ENCODE results near the gene ITPRIP. TPM values are rescaled to one million over a fixed set of nuclear protein-coding genes. Genes with fewer than 3 reads are reported as not detected.

The ITPRIP gene
- total and polyA plus RNA-seq, 2 of the 8 experiments (the other 6 are each of a cell fraction or from before 2014, with no cell fraction given): 15.3 to 16.9 TPM

DNA sequence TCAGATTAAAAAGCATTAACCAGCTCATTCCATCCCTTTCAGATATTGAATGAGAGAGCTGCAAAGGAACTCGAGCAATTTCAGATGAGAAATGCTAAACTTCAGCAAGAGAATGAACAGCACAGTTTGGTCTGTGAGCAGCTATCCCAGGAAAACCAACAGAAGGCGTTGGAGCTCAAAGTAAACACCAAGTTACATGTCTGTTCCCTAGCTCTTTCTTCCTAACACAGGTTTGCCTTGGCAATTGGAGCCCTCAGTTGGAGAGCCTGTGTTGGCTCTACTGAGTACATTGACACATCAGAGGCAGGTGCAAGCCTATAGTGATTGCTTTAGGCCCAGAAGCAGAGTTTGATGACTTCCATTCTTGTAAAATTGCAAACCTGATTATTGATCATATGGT is 30.1 kb upstream of the ITPRIP start:
- WGBS, 2 experiments (ENCODE audit: extremely low coverage in 1 of 2, insufficient coverage in 1 of 2, insufficient read length in 1 of 2, insufficient replicate concordance in 2 of 2, low coverage in 1 of 2, low lambda C conversion rate in 2 of 2, missing lambda C conversion rate in 1 of 2): 67% methylated on average over 2 of the region's 2 CpGs; no CpG with 5 or more reads in 1 of the 2 experiments
- DNase-seq (ENCODE audit: low read depth in 1 of 2, low spot score in 2 of 2): no peak

More for the DNA sequence above, 30.1 kb upstream of the ITPRIP start:
- Histone ChIP-seq H2BK5ac (ENCODE audit: low read depth, low read length) (no peak overlapping the region), H3K36me3 (ENCODE audit: control insufficient read depth in 2 of 4, insufficient read depth in 4 of 4, low read length in 3 of 4) (peaks cover 0 to 6% (median 0%) of the 10 kb centered on the region in 4 experiments; a peak in 2 of 8 replicates), H4K8ac (ENCODE audit: extremely low read depth, insufficient read depth, low read length) (no peak overlapping the region), H2BK12ac (ENCODE audit: low read depth, low read length) (no peak overlapping the region), H3K79me1 (ENCODE audit: low read depth, low read length) (no peaks in the 10 kb centered on the region), H3K23ac (ENCODE audit: insufficient read length) (no peak overlapping the region), H3K14ac (ENCODE audit: insufficient read length) (no peak overlapping the region), H4K20me1 (replicated peaks in 1 of 2; ENCODE audit: control insufficient read depth in 1 of 2, insufficient read depth in 2 of 2, low read length in 2 of 2) (no peaks in the 10 kb centered on the region), H3K9ac (replicated peaks in 1 of 4; ENCODE audit: extremely low read depth in 1 of 4, low read depth in 3 of 4, low read length in 3 of 4) (no peak overlapping the region), H3K4me2 (ENCODE audit: insufficient read depth in 1 of 2, low read depth in 2 of 2, low read length in 2 of 2) (no peak overlapping the region), H3K27me3 (replicated peaks in 1 of 4; ENCODE audit: control insufficient read depth in 3 of 4, extremely low read depth in 1 of 4, insufficient read depth in 3 of 4, low read length in 3 of 4) (no peaks in the 10 kb centered on the region), H4K5ac (ENCODE audit: insufficient read length, low read depth, low read length) (no peak overlapping the region), H2AK5ac (ENCODE audit: low read depth, low read length) (no peak overlapping the region), H3K79me2 (ENCODE audit: control insufficient read depth in 1 of 2, insufficient read depth in 2 of 2, low read length in 2 of 2) (no peaks in the 10 kb centered on the region), H3K4me3 (ENCODE audit: extremely low read depth in 1 of 4, insufficient read depth in 2 of 4, low read depth in 3 of 4, low read length in 4 of 4) (no peak overlapping the region), H3K23me2 (ENCODE audit: low read depth, low read length) (no peaks in the 10 kb centered on the region; the same call in 1 of the 2 replicates), H3K4me1 (replicated peaks in 1 of 4; ENCODE audit: control insufficient read depth in 3 of 4, insufficient read depth in 4 of 4, low read length in 3 of 4) (peaks cover 0 to 3% (median 1%) of the 10 kb centered on the region in 4 experiments; a peak in 2 of 7 replicates), H3K18ac (ENCODE audit: extremely low read depth, low read length) (no peak overlapping the region), H2BK20ac (ENCODE audit: low read length) (no peak overlapping the region), H2BK120ac (replicated peaks; ENCODE audit: low read depth, low read length) (no peak overlapping the region), H2AFZ (ENCODE audit: low read length) (no peak overlapping the region), H3K4ac (replicated peaks; ENCODE audit: insufficient read length, low read depth, low read length) (no peak overlapping the region), H3K27ac (ENCODE audit: low read depth, low read length) (no peak overlapping the region), H4K91ac (replicated peaks; ENCODE audit: insufficient read length, low read length) (no peak overlapping the region), H3K56ac (replicated peaks; ENCODE audit: insufficient read length, low read depth, low read length) (no peak overlapping the region), H3K9me3 (ENCODE audit: insufficient read depth in 2 of 2, low read depth in 1 of 2, low read length in 1 of 2) (peaks cover 2 to 11% of the 10 kb centered on the region in 2 experiments; a peak in 1 of 4 replicates), H2BK15ac (ENCODE audit: low read length) (no peak overlapping the region)
- ChIA-PET POLR2A (ENCODE audit: partially characterized antibody) (no interaction called here), CTCF (ENCODE audit: partially characterized antibody) (interaction anchor here (0.8 to 3.9 kb wide), 10 partner anchors 13 to 254 kb away, joined by 3 to 13 read pairs (median 4); partner anchors contain the start of gene CFAP58)
- TF ChIP-seq BCL11A (IDR thresholded peaks at IDR 0.05; ENCODE audit: low read depth in 2 of 2, low read length in 2 of 2) (no peak), EGR1 (IDR thresholded peaks at IDR 0.05; ENCODE audit: borderline replicate concordance, low read depth, low read length) (no peak), SP2 (IDR thresholded peaks at IDR 0.05; ENCODE audit: low read length) (no peak), EZH2 (IDR thresholded peaks at IDR 0.05; ENCODE audit: low read depth, low read length, severe bottlenecking) (no peak), CTBP2 (IDR thresholded peaks at IDR 0.05; ENCODE audit: borderline replicate concordance, insufficient read depth, insufficient read length, low read length) (no peak), POLR2AphosphoS5 (IDR thresholded peaks at IDR 0.05; ENCODE audit: low read depth, low read length) (no peak), GABPA (IDR thresholded peaks at IDR 0.05; ENCODE audit: borderline replicate concordance, insufficient read depth, low read length) (no peak), CREB1 (IDR thresholded peaks at IDR 0.05) (no peak), MAFK (IDR thresholded peaks at IDR 0.05; ENCODE audit: low read depth, low read length) (no peak), ASH2L (IDR thresholded peaks at IDR 0.05; ENCODE audit: low read length) (no peak), TCF12 (IDR thresholded peaks at IDR 0.05; ENCODE audit: low read depth, low read length) (no peak)
- TF ChIP-seq, protein P1, sequence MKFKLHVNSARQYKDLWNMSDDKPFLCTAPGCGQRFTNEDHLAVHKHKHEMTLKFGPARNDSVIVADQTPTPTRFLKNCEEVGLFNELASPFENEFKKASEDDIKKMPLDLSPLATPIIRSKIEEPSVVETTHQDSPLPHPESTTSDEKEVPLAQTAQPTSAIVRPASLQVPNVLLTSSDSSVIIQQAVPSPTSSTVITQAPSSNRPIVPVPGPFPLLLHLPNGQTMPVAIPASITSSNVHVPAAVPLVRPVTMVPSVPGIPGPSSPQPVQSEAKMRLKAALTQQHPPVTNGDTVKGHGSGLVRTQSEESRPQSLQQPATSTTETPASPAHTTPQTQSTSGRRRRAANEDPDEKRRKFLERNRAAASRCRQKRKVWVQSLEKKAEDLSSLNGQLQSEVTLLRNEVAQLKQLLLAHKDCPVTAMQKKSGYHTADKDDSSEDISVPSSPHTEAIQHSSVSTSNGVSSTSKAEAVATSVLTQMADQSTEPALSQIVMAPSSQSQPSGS (IDR thresholded peaks at IDR 0.05; ENCODE audit: low read length): no peak
- no peak for FAIRE-seq

Measured in H1 (cell line).